Measurements from ENCODE around the gene SERTAD2.
A peak's percentile ranks its signal among the peaks of the same experiment; 100 is the strongest.

The SERTAD2 gene

DNA sequence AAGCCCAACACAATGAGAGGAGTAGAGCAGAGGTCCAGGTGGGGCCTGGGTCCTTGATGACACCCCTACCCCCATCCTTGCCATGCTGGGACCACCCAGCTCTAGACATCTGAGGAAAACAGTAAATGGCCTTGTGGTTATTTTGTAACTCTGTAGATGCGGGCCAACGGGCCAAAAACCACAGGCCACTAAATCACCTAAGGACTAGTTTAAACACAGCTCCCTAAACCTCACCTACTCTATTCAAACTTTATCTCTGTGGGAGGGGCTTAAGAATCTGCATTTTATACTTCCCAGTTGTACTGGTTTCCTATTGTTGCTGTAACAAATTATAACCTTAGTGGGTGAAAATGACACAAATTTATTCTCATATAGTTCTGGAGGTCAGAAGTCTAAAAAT, 19.0 kb upstream of the SERTAD2 start:
- no peak for DNase-seq (ENCODE audit: low read depth)

DNA sequence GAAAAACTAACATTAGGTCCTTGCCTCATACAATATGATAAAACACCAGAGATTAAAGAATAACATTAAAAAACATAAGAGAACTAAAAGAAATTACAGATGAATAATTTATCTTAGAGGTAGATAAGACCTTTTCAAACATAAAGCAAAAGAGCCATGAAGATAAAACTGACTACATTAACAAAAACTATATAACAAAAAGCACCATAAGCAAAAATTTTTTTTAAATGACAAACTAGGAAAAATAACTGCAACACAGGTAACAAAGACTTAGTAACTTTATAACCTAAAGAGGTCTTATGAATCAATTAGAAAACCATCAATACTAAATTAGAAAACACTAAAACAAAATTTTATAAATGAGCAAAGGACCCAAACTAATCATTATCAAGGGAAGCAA, 16.3 kb upstream of the SERTAD2 start:
- no peak for DNase-seq (ENCODE audit: low read depth)

DNA sequence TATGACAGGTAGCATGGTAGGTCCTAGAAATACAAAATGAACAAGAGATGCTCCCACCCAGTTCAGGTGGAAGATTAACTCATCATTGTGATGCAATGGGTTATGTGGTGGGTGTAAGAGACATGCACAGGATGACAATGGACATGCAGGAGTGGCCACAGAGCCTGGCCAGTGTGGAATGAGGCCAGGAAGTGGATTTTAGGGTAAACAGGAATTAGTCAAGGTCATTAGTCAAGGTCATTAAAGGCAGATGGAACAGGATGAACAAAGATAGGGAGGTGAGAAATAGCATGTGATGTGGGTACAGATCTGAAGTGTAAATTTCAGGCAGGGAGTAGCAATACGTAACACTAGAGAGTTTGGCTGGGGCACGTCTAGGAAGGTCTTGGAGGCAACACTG, 15.6 kb upstream of the SERTAD2 start:
- no peak for DNase-seq (ENCODE audit: low read depth)

DNA sequence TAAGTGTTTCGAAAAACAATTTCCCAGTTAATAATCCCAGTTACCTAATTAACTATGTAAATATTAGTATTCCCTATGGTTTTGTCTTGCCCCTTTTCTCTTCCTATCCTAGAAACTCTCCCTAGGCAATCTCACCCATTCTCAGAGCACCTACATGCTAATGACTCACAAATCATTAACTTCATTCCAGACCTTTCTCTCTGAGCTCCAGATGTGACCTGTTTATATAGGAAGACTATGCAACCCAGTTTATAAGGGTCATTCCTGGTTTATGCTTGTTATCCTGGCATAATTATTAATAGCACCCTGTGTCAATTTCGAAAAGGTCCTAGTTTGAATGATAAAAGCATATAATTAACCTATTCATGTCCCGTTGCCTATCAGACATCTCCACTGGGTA, 14.8 kb upstream of the SERTAD2 start:
- no peak for DNase-seq (ENCODE audit: low read depth)

DNA sequence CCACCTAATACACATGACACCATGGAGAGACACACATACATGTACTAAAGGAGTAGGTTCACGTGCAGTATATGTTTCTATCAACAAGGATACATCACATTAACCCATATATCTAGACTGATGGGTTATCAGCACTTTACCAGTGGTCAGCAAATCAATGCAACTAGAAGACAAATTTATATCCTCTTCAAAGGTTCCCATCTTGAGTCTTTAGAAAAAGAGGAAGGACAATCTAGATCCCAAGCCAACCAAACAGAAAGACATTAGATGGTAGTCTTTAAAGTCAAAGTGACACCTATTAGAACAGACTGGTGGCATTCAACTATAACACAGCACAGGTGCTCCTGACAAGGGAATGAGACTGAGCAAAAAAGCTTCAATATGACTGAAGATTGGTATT, 13.8 kb upstream of the SERTAD2 start:
- DNase-seq (ENCODE audit: low read depth), result no peak

DNA sequence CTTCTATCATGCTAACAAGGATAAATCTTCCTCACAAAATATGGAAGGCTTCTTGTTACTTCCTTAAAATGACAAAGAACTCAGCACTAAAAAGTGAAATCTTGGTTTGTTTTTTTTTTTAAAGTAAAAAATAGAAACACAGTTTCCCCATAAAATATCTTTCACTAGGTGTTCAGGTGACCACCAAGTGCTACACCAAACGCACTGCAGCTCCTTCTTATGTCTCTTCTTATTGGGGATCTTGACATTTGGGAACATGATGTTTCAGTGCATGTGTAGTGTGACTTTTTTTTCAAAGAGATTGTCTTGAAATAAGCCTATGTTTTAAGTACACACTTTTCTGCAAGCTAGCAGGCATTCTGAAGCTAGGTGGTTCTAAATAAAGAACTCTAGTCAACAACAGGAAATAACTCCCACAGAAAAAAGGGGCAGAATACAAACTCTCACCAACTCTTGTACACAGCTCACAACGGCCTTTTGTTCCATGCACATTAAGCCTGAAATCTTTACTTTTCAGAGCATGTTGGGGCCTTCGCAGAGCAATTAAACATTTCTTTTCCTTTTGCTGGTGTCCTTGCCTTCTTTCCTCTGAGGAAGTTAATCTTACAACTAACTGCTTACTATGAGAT, 13.2 kb upstream of the SERTAD2 start:
- DNase-seq (ENCODE audit: low read depth), result no peak

DNA sequence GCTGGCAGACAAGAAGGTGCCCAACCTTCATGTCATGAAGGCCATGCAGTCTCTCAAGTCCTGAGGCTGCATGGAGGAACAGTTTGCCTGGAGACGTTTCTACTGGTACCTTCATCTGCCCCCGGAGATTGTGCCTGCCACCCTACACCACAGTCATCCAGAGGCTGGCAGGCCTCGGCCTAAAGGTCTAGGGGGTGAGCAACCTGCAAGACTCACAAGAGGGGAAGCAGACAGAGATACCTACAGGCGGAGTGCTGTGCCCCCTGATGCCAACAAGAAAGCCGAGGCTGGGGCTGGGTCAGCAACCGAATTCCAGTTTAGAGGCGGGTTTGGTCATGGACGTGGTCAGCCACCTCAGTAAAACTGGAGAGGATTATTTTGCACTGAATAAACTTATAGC, 12.0 kb upstream of the SERTAD2 start:
- DNase-seq (ENCODE audit: low read depth), result no peak

DNA sequence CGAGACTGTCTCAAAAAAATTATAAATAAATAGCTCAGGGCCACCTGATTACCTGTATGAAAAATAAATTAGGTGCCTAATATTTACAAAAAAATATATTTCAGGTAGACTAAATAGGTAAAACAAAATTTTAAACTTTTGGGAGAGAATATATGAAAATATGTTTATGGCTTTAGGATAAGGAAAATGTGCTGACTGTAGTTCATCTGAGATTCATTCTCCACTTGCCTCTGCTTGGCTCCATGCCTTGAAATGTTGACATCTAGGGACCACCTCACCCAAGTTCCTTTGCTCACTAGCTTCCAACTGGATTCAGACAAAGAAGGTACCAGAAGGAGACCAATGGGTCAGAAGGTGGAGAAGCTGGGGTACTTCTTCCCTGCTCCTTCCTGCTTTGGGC, 9.7 kb upstream of the SERTAD2 start:
- DNase-seq (ENCODE audit: low read depth), result no peak

DNA sequence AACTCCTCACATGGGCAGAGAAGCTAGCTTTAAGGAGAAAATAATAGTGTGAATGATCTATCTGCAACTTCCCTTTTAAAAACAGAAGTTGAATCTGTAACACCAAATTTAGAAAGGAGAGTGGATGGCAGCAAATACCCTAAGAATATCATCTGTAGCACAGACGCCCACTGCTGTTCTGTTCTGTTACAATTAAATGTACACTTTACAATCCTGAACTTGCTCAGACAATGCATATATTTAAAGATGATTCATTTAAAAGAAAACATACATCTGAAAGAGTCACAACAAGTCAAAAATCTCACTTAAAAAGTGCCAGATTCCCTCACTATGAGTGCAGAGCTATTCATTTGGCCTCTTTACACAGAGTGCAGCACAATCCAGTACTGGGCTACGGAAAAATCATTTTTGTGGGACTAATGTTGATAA, 8.0 kb upstream of the SERTAD2 start:
- DNase-seq (ENCODE audit: low read depth), result no peak

DNA sequence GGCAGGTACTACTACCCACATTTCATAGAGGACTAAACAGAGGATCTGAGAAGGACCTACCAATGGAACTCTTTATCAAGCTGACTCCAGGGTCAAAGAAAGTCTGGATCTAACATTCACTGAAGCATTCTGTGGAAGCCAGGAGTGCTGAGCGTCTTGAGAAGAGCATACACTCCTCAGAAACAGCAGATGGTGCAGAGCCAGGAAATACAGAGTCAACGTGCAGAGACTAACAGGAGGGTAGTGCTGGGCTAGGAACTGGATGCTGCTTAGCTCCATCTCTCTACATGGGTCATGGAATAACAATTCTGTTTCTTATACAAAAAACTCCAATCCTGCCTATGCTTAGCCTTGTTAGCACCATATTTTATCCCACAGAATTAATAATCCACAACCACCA, 5.5 kb upstream of the SERTAD2 start:
- DNase-seq (ENCODE audit: low read depth), result no peak

DNA sequence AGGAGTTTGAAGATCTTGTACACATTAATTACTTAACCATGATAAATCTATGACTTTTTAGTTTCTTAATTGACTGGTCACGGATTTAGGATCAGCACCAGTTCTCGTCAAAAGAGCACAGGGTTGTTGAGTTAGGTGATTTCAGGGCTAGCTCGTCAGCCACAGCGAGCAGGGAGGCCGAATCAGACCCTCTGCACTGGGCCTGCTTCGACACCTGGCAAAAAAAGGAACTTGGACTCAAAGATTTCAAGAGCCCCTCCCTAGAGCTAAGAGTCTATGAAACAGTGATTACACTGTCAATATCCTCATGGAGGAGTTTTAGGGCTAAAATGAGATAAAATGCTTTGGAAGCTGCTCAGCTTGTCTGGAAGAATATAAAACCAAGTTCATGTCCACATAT, 4.6 kb upstream of the SERTAD2 start:
- no peak for DNase-seq (ENCODE audit: low read depth)

DNA sequence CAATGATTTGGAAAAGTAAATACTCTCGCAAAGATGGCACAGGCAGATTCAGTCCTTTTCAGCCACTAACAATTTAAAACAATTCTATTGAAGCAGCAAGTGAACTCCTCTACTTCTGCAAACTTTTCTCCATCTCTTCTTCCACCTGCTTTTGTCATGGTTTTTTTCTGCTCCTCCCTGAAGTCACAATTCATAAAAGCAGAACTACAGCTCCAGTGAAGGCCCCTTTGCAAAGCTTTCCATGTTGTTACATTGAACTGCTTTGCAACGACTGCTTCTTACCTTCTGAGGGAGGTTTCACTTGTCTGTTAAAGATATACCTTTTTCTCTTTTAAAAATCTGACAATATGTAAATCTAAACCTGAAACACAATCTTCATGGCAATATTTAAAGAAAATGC, 3.7 kb upstream of the SERTAD2 start:
- DNase-seq (ENCODE audit: low read depth), result no peak

DNA sequence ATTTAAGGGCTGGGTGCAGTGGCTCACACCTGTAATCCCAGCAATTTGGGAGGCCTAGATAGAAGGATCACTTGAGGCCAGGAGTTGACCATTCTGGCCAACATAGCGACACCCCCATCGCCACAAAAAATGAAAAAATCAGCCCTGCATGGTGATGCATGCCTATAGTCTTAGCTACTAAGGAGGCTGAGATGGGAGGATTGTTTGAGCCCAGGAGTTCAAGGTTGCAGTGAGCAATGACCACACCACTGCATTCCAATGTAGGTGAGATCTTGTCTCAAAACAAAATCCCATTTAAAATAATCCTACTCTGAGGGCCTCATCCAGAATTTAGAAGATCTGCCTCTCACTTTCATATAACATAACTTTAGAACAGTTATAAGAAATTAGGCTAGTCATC, 2.7 kb upstream of the SERTAD2 start:
- no peak for DNase-seq (ENCODE audit: low read depth)

DNA sequence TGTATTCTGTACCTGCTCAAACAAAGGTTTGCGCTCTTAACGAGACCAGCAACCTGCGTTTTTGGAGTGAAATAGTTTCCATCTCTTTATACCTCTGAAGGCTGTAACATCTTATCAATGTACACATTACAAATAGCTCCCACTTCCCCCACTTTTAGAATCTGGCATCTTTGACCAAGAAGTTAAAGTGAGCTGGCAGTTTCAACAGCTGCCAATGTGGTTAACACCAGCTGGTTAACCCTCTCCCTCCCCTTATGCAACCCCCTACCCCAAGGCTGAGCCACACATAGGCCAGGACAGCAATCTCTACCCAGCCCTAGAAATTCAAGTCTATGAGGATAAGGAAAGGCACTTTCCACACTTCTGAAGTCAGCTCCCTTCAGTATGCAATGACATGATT, 2.2 kb upstream of the SERTAD2 start:
- no peak for DNase-seq (ENCODE audit: low read depth)

DNA sequence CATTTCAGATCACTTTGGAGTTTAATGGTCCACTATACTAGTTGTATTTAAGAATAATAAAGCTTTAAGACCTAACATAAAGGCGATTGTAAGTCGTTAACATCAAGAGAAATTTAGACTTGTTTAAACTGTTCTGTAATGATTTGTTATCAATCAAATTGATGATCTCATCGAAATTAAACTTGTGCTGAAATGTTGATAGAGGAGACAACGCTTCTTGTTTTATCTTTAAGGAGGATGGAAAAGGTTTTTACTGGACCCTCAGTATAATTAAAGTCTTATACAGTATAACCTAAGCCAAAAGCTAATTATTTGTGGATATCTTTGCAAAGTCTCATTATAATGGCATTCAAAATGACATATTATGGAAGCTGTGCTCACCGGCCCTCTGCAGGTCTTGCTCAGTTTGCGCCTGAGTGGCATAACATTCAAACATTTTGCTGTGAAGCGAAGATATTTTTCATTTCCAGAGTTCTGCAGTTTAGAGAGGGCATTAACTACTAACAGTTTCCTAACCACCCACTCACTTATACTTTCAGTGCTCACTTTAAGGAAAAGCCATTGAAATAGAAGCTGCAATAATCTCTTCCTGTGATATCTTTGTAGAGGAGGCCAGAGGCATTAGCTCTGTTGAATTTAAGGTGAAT, 1.4 kb upstream of the SERTAD2 start:
- no peak for DNase-seq (ENCODE audit: low read depth)

DNA sequence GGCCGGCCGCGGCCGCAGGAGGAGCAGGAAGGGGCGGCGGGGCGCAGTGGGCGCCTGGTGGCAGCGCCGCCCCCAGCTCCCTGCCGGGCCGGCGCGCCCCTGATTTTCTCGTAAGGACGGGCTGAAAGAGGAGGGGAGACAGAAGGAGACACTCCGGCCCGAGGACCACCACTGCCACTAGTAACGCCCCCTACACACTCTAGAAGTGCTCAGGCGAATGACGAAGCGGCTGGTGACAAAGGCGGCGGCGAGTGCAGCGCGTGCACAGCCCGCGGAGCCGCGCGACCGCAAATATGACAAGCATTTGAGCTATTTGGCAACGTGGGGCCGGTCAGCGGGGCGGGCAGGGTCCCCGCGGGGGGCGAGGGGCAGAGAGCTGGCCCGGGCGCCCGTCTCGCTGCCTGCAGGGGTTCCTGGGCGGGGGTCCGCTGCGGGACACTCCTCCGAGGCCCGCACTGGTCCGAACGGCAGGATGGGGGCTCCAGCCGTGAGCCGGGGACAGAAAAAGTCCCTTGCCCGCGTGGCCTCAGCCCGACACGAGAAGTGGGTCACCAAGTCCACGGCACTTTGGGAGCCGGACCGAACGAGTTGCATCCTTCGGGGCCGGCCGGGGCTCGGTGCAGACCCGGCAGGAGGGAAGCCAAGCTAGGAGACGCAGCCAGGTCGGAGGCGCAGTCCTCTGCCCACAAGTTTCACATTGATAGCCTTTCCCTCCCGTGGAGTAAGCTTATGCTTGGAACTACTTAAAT, 524 bp upstream of the SERTAD2 start:
- peak; percentile 40 for DNase-seq (ENCODE audit: low read depth)

DNA sequence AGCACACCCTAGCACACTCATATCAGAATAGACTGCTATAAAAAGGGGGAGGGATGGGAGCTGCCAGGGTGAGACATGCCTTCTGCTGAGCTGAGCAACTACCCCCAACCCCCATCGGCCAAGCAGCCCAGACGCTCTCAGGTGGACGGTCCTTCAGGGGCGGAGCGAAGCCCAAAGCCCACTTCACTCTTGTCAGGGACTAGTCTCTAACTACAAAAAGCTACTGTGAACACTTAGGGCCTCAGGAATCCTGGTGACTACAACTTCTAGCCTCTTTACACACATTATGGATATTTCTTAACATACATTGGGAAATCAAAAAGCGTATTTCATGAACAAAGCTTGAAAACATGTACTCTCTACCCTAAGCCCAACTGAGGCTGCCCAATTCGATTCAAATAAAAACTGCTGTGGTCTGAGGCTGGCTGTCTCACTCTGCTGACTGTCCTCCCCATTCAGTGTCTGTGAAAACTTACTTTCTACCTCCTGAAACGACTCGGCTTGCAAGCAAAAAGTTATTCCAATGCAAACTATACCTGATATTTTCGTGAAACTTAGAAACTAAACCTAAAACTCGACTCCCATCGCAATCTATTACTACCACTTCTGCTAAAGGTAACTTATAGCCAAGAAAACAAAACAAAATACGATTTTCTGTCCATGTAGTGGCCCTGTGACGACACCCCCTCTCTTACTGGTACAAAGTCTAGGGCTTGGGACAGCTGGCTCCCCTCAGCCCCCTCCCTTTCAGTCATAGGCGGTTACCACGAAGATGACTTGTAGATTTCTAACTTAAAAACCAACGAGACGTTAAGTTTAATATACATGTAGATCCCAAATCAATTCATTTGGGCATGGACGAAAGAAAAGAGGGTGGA, 1.2 kb downstream of the SERTAD2 start:
- DNase-seq (ENCODE audit: low read depth), result no peak

DNA sequence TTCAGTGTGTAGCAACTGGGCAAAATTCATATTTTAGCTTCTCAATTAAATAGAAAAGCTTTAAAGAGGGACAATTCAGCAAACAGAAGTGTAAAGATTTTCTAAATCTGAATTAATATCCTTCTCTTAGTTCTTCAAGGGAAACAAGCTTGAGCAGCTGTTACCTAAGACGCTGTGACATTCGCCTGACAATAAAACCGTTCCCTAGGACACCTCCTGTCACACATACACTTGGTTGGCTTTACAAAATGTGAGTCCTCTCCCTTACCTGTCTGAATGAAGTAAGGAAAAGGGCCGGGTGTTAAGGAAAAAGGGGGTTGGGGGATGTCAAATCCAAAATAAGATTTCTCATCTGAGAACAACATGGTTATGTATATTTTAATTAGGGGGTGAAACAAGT, 2.1 kb downstream of the SERTAD2 start:
- DNase-seq (ENCODE audit: low read depth), result no peak

DNA sequence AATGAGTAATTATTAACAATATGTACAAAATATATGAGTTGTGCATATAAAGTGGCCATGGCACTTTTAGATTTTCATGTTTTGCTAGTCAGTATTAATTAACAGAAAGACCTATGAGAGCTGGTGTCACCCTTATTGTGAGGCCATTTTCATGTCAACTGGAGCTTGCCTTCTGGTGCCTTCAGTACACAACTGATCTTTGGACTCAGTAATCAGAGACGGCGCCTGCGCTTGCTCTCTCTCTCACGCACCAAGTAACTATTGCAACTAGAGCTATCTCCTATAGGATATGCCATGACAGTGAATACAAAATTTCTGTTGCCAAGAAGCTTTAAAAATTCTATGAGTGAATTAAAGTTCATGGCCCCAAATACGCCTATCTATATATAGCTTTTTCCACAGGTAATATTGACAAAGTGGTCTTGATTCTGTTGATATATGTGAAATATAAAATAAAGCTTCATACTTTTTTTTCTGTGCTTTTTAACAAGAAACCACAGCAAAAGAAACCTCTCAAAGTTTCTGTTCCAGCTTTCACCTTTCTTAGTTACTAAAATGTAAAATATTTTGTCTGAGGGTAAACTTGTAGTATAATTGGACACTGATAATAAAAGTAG, 2.9 kb downstream of the SERTAD2 start:
- no peak for DNase-seq (ENCODE audit: low read depth)

DNA sequence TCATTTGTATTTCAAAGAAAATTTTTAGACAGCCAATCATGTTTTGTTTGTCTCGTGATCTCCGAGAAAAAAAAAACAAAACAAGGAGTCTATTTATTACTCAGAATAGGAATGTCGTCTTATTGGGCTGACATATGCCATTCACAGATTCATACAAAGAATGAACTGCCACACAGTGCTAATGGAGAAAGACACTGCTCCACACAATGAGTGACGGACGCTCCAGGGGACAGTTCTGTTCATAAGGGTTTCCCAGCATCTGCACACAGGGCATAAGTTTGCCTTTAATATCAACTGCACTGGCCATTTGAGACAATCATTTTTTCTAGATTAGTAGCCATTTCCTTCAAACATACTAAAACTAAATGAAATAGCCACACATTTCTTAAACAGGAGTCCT, 3.4 kb downstream of the SERTAD2 start:
- no peak for DNase-seq (ENCODE audit: low read depth)

DNA sequence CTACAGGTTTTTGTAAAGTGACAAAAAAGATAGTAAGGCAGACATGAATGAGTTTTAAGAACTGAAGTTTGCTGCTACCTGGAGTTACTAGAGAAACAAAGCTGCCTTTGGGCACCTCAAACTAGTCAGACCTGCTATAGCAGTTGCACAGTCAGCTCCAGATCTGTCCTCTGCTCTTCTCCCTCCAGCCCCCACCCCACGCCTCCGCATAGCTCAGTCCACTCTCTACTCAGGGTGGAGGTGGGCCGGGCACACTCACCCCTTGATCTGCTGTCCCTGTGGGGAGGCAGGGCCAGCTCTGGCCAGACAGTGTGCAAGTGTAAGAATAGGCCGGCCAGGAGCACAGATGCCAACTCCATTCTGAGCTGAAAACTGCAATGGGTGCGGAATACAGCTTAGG, 4.1 kb downstream of the SERTAD2 start:
- DNase-seq (ENCODE audit: low read depth), result no peak

DNA sequence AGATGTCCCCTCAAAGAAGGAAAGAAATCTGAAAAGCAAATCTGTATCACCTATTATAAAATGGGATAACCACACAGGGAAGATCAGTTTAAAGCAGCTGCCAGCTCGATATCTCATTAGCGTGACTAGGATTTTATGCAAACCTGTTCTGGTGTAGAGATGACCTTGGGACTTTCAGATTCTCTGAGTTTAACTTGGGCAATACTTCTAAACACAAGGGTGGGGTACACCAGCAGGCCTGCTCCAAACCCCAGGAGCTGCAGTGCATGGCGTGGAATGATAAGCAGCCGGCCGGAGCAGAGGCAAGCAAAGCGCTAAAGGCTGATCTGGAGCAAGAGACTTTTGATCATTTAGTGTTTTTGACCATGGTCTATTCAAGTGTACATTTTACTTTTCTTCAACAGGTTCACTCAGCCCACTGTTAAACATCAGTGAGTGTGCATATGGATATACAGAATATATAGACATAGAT, 4.7 kb downstream of the SERTAD2 start:
- no peak for DNase-seq (ENCODE audit: low read depth)
